Measurements from ENCODE around the gene CEMIP. TPM values are rescaled to one million over a fixed set of nuclear protein-coding genes. Genes with fewer than 3 reads are reported as not detected.

CEMIP gene
- total RNA-seq, 2 experiments from 2014 or later: not detected

DNA sequence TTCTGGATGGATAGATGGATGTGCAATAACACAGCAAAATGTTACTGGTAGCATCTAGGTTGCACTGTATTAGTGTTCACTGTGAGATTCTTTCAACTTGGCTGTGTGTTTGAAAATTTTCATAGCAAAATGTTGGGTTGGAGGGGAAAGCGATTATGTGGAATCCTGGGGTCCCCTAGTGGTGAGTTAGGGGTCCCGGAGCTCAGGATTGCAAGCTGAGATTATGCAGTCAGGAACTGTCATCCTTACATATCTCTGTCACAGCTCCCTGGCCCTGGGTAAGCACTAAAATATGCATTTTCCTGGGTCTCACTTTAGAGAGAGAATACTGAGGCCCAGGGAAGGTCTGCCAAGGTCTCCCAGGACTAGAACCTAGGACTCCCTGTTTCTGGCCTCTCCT is 77.2 kb downstream of the CEMIP start:
- no peak overlapping the region for H3K4me2 ChIP-seq (ENCODE audit: low read length)
- no peaks in the 10 kb centered on the region for H3K9me3 ChIP-seq (ENCODE audit: low read length)
- H4K20me1 ChIP-seq (ENCODE audit: insufficient read depth, low read length): no peaks in the 10 kb centered on the region
- H3K79me2 ChIP-seq (ENCODE audit: insufficient read depth, low read depth, low read length): no peaks in the 10 kb centered on the region
- peak; percentile 16 for DNase-seq (ENCODE audit: low spot score)
- H2AFZ ChIP-seq (ENCODE audit: low read length): no peak overlapping the region
- H3K27ac ChIP-seq (ENCODE audit: low read depth, low read length, poor library complexity, severe bottlenecking): no peak overlapping the region
- no peak overlapping the region for H3K4me3 ChIP-seq (ENCODE audit: low read depth, low read length, poor library complexity, severe bottlenecking)
- CTCF ChIA-PET (ENCODE audit: unreplicated experiment): no interaction called here
- POLR2A ChIA-PET: no interaction called here
- intact Hi-C loops (cut with micrococcal nuclease; ENCODE audit: unreplicated experiment): no loop called here
- no TSS peak for BruUV-seq (replicated peaks)
- no peaks in the 10 kb centered on the region for H3K4me1 ChIP-seq (ENCODE audit: insufficient read depth, low read length, poor library complexity, severe bottlenecking)
- H3K36me3 ChIP-seq (ENCODE audit: insufficient read depth, low read length): no peaks in the 10 kb centered on the region
- TF ChIP-seq CTCF (conservative IDR thresholded peaks at IDR 0.05; ENCODE audit: low read length): peak; percentile 67
- no peak for TF ChIP-seq EZH2phosphoT487 (IDR thresholded peaks at IDR 0.05; ENCODE audit: borderline replicate concordance, low read depth, low read length)
- no peaks in the 10 kb centered on the region for H3K9me2 ChIP-seq (ENCODE audit: insufficient read depth, low read length)

DNA sequence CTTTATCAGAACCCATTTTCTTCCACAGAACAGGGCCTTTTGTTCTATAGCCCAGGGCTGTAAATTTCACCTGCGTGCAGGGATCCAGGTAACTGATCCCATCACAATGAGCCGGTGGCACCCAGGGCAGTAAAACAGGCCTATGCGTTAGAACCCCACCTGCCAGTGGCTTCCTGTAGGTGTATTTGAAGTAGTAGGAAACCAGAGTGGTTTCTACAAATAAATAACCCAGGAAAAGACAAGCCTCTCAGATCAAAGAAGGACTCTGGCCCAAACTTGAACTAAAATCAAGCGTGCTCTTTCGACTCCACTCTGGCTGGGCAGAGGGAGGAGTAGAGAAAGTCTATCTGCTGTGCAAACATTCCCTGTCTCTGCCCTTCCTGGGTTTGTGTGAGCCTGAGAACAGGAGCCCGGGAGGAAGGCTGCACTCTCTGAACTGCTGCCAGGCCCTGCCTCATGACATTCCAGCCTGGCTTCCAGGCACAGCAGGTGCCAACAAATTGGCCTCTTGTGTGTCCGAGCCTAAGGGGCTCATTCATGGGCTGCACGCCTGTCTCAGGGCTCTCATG is 77.7 kb downstream of the CEMIP start:
- no peak overlapping the region for H2AFZ ChIP-seq (ENCODE audit: low read length)
- H3K9me2 ChIP-seq (ENCODE audit: insufficient read depth, low read length): no peaks in the 10 kb centered on the region
- no peak for TF ChIP-seq CTCF (conservative IDR thresholded peaks at IDR 0.05; ENCODE audit: low read length)
- no peak for TF ChIP-seq EZH2phosphoT487 (IDR thresholded peaks at IDR 0.05; ENCODE audit: borderline replicate concordance, low read depth, low read length)
- DNase-seq (ENCODE audit: low spot score): no peak
- POLR2A ChIA-PET: no interaction called here
- intact Hi-C loops (cut with micrococcal nuclease; ENCODE audit: unreplicated experiment): no loop called here
- no TSS peak for BruUV-seq (replicated peaks)
- CTCF ChIA-PET (ENCODE audit: unreplicated experiment): no interaction called here
- no peaks in the 10 kb centered on the region for H3K4me1 ChIP-seq (ENCODE audit: insufficient read depth, low read length, poor library complexity, severe bottlenecking)
- no peaks in the 10 kb centered on the region for H3K9me3 ChIP-seq (ENCODE audit: low read length)
- no peaks in the 10 kb centered on the region for H4K20me1 ChIP-seq (ENCODE audit: insufficient read depth, low read length)
- H3K79me2 ChIP-seq (ENCODE audit: insufficient read depth, low read depth, low read length): no peaks in the 10 kb centered on the region
- H3K4me2 ChIP-seq (ENCODE audit: low read length): no peak overlapping the region
- no peaks in the 10 kb centered on the region for H3K36me3 ChIP-seq (ENCODE audit: insufficient read depth, low read length)
- no peak overlapping the region for H3K27ac ChIP-seq (ENCODE audit: low read depth, low read length, poor library complexity, severe bottlenecking)
- H3K4me3 ChIP-seq (ENCODE audit: low read depth, low read length, poor library complexity, severe bottlenecking): no peak overlapping the region

DNA sequence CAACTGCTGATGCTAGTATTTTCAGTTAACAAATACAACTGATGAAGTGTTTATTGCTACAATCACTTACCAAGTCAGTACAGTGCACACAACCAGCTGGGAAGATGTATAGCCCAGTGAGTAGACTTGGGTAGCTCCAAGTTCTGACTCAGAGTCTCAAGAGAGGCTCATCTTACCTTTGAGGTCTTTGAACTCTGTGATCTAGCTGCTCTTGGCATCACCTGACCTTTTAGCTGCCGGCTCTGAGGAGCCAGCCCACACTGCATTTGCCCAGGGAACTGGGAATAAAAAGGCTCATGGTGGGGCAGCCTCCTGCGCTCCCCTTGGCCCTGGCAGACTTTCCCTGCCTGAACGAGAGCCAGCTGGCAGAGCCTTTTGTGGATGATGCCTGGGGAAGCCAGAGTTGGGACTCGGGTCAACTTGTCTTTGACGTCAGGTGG is 82.6 kb downstream of the CEMIP start:
- no peak for TF ChIP-seq EZH2phosphoT487 (IDR thresholded peaks at IDR 0.05; ENCODE audit: borderline replicate concordance, low read depth, low read length)
- no peak for TF ChIP-seq CTCF (conservative IDR thresholded peaks at IDR 0.05; ENCODE audit: low read length)
- CTCF ChIA-PET (ENCODE audit: unreplicated experiment): no interaction called here

More for the DNA sequence above, 82.6 kb downstream of the CEMIP start:
- BruUV-seq (replicated peaks): no TSS peak
- H3K79me2 ChIP-seq (ENCODE audit: insufficient read depth, low read depth, low read length): no peaks in the 10 kb centered on the region
- no peaks in the 10 kb centered on the region for H3K9me3 ChIP-seq (ENCODE audit: low read length)
- H3K36me3 ChIP-seq (ENCODE audit: insufficient read depth, low read length): no peaks in the 10 kb centered on the region
- no peak overlapping the region for H2AFZ ChIP-seq (ENCODE audit: low read length)
- POLR2A ChIA-PET: no interaction called here
- no peak overlapping the region for H3K4me2 ChIP-seq (ENCODE audit: low read length)
- H3K27ac ChIP-seq (ENCODE audit: low read depth, low read length, poor library complexity, severe bottlenecking): no peak overlapping the region
- H3K9me2 ChIP-seq (ENCODE audit: insufficient read depth, low read length): no peaks in the 10 kb centered on the region
- DNase-seq (ENCODE audit: low spot score): no peak
- no peaks in the 10 kb centered on the region for H3K4me1 ChIP-seq (ENCODE audit: insufficient read depth, low read length, poor library complexity, severe bottlenecking)
- no peaks in the 10 kb centered on the region for H4K20me1 ChIP-seq (ENCODE audit: insufficient read depth, low read length)
- H3K4me3 ChIP-seq (ENCODE audit: low read depth, low read length, poor library complexity, severe bottlenecking): no peak overlapping the region
- intact Hi-C loops (cut with micrococcal nuclease; ENCODE audit: unreplicated experiment): no loop called here

Data from OCI-LY7 (cell line).